ENCODE results near the gene KPNB1.

KPNB1 gene

DNA sequence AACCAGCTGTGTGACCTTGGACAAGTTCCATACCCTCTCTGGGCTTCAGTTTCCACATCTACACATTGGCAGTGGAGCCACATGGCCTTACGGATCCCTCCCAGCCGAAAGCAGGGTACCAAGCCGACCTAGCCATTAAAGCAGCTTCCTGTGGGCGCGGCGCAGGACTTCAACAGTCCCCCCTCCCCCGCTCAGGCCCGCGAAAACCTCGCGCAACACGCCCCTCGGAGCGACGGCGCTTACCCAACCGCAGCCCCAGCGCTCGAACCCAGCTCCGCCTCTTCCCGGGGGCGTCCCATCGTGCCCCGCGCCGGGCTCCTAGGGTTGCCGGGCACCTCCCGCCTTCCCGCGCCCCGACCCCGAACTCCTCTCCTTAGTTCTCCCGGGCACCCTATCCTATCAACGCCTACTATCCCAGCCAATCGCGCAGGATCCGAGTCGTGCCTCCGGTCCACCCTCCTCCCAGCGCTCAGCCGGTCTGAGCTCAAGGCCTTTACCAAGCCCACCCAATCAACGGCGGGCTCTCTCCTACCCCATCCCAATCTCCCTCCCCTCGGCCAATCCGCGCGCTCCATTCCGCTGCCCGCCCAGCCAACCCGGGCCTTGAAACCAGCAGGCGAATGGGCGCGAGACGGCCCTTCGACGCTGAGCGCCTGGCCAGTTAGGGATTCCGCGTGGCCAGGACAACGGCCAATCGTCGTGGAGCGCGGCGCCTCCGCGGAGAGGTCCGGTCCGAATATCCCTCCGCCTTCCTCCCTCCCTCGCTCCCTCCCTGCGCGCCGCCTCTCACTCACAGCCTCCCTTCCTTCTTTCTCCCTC lies at the start of gene KPNB1:
Gene KPNB1, plus strand, starts transcription at position 767 of the 819 bp plus-strand sequence. CDS start 326 bp downstream, outside the sequence.
- DNase-seq = peak; percentile 100

DNA sequence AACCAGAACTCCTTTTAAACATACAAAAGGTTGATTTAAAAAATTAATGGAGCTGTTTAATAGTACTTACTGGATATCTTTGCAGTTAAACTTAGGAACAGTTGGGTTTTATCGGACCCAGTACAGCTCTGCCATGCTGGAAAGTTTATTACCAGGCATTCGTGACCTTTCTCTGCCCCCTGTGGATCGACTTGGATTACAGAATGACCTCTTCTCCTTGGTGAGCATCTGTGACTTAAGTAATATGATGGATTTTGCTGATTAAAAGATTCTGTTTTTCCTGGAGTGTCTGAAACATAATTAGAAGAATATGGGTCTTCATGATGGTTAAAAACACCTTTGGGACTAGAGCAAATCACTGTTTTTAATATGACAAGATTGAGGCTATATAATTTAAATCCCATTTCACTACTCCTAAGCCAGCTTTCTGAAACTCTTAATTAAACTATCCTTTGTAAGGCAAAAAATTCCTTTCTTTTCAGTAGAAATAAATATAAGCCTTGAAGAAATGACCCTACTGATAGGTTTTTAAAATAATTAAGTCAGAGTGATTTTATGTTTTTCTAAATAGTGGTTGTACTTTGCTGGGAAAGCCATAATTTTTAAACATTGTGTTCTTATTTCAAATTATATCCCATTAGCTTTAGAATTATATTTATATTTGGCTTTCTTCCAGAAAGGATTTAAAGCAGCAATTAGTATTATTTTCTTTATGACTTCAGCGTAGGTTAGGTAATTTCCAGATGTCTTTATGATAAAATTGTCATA lies 45.7 kb upstream of the KPNB1 start:
- DNase-seq = peak; percentile 96

DNA sequence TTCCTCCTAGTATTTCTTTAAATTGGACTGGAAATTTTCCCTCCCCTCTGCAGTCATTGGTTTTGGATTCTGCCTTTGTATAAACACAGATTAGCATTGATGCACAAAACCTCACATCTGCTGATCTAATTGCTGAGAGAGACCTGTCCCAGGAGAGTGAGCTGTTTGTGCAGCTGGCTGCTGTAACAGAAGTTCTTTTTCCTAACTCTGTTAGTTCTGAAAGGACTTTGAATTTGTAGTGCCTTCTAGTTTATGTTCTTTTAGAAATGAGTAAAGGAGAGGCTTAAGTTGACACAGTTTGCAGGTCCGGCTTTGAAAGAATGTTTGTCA lies 45.2 kb upstream of the KPNB1 start:
- peak; percentile 98 for DNase-seq

DNA sequence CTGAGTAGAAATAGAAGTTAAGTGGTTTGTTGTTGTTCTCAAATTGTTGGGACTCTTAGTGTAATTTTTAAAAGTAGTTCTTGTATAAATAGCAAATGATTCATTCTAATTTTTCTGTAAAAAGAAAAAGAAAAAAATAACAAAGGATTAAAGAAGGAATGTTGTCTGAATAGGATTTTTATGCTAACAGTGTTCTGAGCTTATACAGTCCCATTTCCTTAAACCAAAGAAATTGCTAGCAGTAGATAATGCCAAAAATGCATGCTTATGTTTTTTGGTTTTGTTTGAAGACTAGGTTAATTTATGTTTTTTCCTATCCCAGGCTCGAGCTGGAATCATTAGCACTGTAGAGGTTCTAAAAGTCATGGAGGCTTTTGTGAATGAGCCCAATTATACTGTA lies 44.7 kb upstream of the KPNB1 start:
- DNase-seq = no peak

DNA sequence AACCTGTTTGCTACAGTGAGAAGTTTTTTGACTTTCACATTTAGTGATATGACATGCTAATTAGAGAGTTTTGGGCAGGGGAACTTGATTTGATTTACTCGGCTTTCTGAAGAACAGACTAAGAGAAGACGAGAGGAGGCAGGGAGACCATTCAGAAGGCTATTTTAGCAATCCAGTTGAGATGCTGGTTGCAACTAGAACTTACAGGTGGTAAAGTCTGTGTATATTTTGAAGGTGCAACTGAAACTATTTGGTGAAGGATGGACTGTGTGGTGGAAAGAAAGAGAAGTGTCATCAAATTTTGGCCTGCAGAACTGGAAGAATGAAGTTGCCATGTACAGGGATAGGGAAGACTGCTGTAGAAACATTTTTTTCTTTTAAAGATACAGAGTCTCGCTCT lies 42.2 kb upstream of the KPNB1 start:
- DNase-seq = no peak

DNA sequence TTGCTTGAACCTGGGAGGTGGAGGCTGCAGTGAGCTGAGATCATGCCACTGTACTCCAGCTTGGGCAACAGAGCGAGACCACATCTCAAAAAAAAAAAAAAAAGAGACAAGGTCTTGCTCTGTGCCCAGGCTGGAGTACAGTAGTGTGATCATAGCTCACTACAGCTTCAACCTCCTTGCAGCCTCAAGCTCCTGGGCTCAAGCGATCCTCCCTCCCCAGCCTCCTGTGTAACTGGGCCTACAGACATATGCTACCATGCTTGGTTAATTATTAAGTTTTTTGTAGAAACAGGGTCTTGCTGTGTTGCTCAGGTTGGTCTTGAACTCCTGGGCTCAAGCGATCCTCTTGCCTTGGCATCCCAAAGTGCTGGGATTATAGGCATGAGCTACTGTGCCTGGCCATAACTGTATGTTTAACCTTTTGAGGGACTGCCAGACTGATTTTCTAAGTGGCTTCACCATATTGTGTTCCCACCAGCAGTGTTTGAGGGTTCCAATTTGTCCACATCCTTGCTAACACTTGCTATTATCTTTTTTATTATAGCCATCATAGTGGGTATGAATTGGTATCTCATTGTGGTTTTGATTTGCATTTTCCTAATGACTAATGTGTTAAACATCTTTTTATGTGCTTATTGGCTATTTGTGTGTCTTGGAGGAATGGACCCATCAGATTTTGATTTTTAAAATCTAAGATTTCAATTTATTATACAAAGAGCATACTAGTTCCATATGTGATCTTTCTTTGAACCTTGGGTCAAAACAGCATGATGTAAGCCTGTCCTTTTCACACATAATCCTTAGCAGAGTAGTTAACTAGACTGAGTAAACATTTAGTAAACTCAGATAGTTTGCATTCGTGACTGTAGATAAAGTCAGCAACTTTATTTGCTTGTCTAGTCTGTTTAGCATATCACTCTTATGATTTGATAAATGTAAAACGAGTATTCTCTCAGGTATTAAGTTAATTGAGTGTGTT lies 38.1 kb upstream of the KPNB1 start:
- peak; percentile 19 for DNase-seq

DNA sequence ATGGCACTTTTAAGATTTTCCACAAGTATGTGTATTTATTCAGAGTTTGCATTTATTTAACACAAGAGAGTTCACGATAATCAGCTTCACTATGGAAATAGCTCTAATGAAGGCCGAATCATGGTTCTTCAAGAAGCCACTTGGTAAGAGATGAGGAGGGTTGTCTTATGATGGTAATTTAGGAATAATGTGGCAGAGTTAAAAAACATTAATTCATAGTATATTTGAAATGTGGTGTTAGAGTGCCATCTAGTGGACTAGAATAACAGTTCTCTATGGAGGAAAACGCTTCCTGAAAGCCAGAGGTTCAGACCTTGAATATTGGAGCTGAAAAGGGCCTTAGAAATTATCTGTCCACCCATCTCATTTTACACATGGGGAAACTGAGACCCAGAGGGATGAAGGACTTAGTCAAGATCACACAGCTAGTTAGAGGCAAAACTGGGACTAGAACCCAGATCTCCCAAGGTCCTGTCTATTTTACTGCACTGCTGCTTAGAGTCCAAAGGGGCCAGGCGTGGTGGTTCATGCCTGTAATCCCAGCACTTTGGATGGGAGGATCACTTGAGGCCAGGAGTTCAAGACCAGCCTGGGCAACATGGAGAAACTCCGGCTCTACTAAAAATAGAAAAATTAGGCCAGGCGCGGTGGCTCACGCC lies 33.8 kb upstream of the KPNB1 start:
- DNase-seq = peak; percentile 67

DNA sequence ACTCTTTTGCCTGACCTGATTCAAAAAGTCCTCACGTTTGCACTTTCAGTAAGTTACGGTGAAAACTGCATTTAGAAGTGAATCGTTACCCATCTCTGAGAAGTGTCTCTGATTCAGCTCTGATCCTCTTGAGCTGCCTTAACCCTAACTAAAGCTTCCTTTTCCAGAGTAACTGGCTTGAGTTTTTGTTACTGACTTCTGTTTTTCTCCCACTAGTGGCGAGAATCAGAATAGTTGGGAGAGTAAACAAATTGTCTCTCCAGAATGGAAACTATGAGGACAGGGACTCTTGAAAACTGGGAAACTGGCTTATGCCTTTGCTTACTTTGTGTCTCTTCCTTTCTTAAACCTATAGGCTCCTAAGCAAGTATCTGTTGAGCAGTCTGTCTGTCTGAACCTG lies 31.3 kb upstream of the KPNB1 start:
- DNase-seq = peak; percentile 12

DNA sequence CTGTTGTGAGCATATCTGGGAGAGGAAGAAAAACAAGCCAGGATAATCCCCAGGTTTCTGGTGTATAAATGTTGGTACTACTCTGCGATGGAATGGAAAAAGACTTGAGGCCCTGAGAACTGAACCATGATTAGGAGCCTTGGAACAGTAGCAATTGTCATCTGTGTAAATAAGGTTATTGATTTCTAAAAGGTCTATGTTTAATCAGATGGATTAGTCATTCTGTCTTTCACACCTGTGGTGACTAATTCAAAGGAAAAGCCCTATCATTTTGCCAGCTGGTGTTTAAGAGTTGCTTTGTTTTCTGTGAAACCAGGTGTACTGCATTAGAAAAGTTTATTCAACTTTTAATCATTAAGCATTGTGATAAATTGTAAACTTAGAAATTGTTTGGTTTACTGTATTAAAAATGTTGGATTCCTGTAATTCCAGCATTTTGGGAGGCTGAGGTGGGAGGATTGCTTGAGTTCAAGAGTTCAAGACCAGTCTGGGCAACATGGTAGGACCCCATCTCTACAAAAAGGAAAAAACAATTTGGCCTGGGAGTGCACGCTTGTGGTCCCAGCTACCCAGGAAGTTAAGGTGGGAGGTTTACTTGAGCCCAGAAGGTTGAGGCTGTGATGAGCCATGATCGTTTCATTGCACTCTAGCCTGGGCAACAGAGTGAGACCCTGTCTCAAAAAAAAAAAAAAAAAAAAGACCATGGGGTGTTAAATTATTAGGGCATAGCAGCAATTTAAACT lies 29.0 kb upstream of the KPNB1 start:
- DNase-seq = peak; percentile 76

DNA sequence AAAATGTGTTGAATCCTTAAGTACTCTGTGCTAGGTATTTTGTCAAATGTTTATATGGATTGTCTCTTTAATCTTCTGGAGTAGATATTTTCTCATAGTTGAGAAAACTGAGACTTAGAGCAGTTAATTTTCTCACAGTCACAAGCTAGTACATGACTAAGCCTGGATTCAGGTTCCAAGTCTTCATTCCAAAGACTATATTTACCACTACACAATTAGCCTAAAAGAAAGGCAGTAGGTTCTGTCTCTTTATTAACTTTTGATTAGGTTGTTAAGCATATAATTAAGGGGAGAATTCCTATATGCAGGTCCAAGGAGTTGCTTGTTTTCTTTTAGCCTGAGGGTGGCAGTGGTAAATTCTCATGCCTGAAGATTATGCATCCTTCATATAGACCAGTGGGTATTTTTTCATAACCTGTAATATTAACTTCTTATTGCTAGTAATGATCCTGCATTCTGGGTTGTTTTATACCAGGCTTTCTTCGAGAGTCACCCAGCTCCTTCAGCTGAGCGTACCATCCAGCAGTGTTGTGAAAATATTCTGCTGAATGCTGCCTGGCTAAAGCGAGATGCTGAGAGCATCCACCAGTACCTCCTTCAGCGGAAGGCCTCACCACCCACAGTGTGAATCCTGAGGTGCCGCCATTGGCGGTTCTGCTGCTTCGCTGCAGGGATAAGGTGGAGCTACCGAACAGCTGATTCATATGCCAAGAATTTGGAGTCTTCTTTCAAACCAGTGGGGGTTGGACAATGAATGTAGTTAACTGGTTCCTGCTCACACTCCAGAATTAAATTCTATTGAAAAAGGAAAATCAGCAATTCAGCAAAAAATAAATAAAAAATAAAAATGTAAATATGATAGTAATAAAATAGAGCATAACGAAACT lies 28.2 kb upstream of the KPNB1 start:
- DNase-seq = peak; percentile 20

DNA sequence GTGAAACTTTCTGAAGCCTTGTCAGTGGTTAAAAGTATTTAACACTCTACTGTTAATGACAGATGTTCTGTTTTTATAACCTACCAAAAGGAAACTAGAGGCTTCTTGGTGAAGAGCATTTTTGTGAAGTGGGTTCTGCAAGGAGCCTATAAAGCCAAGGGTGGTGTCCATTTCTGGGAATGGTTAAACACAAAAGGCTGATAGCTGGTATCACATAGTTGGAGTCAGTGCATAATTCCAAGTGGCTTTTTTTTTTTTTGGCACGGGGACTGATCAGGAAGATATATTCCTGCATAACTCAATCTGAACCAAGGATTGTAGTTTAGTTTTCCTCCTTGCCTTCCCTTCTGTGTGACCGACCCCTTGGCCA lies 27.6 kb upstream of the KPNB1 start:
- no peak for DNase-seq

DNA sequence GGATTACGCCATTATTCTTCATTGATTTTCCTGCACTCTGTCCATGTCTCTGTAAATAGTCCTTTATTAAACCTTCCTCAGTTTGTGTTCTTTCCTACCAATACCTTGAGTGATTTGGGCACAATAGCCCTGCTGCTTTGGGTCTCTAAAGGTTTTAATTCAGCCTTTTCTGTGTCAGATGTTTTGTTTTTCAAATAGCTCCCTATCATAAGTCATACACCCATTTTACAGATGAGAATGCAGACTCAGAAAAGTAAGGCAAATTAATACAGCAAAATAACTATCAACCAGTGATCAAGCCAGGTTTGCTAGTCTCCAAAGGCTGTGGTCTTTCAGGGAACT lies 25.0 kb upstream of the KPNB1 start:
- no peak for DNase-seq

DNA sequence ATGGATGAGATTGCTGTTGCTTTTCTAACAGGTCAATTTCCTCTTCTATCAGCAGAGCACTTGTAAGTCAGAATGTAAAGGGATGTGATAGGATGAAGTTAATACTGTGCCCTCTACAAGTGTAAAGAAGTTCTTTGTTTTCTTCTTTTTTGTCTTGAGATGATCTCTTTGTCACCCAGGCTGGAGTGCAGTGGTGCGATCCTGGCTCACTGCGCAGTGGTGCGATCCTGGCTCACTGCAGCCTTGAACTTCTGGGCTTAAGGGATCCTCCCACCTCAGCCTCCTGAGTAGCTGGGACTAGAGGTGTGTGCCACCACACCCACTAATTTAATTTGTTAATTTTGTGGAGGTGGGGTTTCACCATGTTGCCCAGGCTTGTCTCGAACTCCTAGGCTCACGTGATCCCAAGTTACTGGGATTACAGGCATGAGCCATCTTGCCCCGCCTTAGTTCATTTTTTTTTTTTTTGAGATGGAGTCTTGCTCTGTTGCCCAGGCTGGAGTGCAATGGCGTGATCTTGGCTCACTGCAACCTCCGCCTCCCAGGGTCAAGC lies 21.6 kb upstream of the KPNB1 start:
- no peak for DNase-seq

DNA sequence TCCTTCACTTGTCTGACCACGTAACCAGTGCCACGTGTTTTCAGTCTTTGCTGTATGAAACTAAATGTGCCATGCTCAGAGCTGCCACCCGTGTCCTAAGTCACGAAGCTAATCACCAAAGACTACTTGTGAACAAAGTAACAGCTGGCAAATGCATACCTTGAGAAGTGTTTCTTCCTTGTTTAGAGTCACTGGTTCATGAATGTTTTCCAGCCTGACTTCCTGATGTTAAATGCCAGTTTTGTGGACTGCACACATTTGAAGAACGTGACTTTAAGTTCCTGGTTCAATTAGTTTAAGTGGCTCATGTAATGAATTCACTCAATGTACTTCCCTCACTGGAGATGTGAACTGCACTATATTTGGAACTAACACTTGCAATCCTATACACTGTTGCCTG lies 19.9 kb upstream of the KPNB1 start:
- no peak for DNase-seq

DNA sequence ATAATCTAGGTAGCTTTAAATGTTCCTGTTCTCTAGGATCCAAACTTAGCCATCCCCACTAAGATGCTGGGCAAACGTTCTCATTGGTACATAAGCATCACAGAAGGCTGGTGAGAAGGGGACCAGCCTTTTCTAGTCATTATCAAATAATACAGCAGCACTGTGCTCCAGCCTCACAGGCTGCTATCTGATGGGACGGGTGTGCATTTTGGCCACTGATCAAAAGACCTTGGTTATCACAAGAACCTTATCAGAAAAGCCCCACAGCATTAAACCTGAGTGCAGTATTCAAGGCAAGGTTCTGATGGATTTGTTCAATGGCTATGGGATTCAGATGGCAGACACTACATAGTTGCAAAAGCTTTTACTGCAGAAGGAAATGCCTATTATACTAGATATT lies 19.1 kb upstream of the KPNB1 start:
- DNase-seq = no peak

DNA sequence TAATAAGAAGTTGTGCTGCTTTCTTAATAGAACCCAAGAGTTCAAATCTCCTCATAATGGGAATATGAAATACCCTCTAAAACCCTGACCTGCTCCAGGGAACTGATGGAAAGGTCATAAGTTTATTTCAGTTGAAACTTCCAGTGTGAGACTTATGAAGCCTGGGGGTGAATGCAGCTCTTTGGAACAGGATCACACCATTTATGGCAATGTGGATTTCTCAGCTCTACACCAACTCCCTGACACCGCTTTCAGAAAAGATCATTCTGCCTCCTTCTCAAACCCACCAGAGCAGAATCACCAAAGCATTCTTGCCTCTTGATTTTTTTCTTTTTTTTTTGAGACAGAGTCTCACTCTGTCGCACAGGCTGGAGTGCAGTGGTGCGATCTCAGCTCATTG lies 16.7 kb upstream of the KPNB1 start:
- no peak for DNase-seq

DNA sequence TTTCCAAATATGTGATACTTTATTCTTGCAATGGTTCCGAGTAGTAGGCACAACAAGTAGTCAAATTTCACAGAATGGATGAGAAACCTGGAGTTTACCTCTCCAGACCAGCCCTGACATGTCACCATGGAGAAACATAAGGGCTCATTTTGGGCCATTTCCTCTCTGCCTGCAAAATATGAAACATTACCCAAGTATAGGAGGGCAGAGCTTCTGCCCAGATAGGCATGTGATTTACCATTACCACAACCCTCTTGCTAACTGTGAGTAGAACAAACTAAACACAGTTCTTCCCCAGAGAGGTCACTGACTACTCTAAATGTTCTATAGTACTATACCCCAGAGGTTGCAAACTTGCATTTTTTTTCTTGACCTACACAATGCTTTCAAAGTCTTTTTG lies 15.7 kb upstream of the KPNB1 start:
- no peak for DNase-seq

DNA sequence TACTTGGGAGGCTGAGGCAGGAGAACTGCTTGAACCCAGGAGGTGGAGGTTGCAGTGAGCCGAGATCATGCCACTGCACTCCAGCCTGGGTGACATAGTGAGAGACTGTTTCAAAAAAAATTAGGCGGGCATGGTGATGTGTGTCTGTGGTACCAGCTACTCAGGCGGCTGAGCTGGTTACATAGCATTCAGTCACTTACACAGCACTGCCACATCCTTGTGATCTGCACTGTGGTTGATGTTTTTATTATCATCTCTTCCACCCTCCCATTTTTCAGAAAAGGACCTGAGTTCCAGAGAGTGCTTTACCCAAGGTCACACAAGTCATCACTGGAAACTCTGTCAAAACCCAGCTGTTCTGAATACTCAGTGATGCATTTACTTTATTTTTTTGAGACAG lies 14.8 kb upstream of the KPNB1 start:
- DNase-seq = no peak

DNA sequence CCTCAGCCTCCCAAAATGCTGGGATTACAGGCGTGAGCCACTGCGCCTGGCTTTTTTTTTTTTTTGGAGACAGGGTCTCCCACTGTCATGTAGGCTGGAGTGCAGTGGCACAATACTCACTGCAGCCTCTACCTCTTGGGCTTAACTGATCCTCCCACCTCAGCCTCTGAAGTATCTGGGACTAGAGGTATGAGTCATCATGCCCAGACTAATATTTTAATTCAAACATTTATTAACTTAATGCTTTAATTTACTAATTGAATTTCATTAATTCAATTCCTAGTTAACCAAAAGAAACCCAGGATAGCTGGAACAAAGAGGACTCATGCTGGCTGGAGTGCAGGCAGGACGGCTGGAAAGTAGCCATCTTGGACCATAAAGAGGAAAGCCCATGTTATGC lies 14.0 kb upstream of the KPNB1 start:
- DNase-seq = no peak

DNA sequence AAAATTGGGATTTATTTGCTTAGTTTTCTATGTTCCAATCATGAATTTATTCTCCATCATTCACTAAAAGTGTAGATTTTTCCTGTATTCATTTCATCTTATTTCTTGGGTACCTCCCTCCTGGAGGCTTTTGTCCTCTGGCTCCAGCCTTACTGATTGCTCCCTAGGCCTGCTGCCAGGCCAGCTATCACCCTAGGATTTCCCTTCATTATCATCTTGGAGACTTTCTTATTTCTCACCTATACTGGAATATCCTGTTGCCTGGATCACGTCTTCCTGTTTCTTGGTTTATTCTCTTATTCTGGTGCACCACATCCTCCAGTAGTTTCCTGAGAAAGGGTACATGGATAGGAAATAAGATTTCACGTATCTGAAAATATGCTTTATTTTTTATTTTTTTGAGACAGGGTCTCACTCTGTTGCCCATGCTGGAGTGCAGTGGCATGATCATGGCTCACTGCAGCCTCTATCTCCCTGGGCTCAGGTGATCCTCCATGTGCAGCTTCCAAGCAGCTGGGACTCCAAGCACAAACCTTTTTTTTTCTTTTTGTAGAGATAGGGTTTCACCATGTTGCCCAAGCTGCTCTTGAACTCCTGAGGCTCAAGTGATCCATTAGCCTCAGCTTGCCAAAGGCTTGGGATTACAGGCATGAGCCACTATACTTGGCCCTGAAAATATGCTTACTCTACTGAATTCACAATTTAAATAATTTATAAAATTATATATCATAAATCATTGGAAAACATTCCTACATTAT lies 13.3 kb upstream of the KPNB1 start:
- DNase-seq = no peak
